HG02870 (cell line): ENCODE data around the gene REEP5.

Experiments used
- ATAC-seq: cut with Tn5 transposase; IDR thresholded peaks from one replicate; pipeline ENCODE4 v1.9.1; 2021; ENCODE audit warnings: mild to moderate bottlenecking, moderate library complexity; ENCODE audit not compliant: unreplicated experiment

REEP5 gene

DNA sequence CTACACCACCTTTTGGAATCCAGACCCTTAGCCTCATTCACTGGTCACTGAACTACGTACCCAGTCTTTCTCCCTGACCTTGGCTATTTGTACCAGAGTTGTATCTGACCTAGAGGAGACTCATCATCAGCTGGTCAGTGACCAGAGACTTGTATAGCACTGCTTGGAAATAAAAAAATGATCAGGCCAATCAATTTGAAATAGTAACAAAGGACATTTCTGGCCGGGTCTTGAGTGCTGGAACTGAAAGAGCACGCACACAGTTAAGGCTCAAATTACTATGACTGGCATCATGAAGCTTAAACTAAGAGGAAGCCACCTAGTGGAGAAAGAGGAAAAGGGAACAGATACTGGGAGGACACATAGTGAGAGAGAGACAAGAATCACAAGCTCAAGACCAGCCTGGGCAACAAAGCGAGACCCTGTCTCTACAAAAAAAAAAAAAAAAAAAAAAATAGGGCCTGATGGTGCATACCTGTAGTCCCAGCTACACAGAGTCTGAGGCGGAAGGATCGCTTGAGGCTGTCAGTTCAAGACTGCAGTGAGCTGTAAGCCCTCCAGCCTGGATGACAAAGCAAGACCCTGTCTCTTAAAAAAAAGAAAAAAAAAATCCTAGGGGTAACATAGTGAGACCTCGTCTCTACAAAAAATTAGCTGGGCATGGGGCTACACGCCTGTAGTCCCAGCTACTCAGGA is 73.8 kb downstream of the REEP5 start:
- ATAC-seq: peak; percentile 99

DNA sequence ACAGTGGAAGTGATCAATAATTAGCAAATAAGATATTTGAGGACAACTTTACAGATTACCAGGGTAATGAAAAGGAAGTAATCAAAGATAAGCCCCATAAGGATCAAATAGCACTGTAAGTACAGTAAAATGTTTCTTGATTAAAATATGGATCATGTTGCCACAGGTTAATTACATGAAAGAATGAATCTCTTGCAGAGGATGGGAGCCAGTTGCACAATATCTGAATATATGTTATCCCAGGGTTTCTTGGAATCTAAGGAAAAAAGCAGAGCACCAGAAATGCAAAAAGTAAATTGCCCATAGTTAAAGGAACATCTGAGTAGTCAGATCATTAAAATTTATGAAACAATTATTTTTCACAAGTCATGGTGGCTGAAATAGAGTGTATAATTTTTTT is 74.7 kb downstream of the REEP5 start:
- ATAC-seq: no peak

DNA sequence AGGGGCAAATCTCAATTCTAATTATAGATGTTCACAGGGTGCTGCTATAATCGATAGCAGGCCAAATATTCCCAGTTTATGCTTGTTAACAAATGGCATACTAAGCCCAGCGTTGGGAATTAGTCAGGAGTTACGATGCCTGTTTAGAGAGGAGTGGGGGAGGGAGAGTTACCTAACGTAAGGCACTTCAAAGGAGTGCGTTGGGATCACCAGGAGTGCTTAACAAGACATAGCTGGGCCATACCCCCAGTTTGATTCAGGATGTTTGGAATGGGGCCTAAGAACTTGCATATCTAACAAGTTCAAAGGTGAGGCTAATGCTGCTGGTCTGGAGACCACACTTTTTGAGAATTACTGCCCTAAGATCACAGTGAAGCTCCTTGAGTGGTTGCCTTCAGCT is 75.5 kb downstream of the REEP5 start:
- no peak for ATAC-seq

DNA sequence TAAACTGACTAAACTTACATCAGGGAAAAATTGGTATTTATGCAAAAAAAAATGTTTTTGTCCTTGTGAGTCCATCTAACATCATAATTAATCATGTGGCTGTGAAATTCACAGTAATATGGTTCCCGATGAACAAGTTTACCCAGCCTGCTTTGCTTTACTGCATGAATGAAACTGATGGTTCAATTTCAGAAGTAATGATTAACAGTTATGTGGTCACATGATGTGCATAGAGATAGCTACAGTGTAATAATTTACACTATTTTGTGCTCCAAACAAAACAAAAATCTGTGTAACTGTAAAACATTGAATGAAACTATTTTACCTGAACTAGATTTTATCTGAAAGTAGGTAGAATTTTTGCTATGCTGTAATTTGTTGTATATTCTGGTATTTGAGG is 77.5 kb downstream of the REEP5 start:
- no peak for ATAC-seq

DNA sequence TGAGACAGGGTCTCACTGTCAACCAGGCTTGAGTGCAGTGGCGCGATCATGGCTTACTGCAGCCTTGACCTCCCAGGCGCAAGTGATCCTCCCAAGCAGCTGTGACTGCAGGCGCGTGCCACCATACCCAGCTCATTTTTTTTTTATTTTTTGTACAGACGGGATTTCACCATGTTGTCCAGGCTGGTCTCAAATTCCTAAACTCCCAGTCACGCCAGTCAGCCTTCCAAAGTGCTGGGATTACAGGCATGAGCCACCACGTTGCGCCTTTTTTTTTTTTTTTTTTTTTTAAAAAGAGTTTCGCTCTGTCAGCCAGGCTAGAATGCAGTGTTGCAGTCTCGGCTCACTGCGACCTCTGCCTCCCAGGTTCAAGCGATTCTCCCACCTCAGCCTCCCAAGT is 88.1 kb downstream of the REEP5 start:
- no peak for ATAC-seq

DNA sequence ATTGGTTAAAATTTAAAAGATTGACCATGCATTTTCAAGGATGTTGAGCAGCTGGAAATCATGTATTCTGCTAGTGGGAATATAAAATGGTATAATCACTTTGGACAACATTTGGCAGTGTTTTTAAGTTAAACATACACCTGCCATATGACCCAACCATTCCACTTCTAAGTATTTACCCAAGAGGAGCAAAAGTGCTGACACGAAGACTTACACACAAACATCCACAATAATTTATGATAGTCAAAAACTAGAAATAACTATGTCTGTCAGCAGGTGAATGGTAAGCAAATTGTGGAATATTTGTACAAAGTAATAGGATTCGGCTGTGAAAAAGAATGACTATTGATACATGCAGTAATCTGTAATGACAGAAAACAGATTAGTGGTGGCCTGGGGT is 91.6 kb downstream of the REEP5 start:
- no peak for ATAC-seq
